Panc1 (cell line): Measurements from ENCODE around the gene CDH8.

ENCODE experiments used
- POLR2AphosphoS5 ChIP-seq: IDR thresholded peaks from 2 replicates; pipeline ENCODE4 v1.6.1; 2012; ENCODE audit warnings: mild to moderate bottlenecking, low read depth, low read length, moderate library complexity
- SIN3A ChIP-seq: IDR thresholded peaks from 2 replicates; pipeline ENCODE4 v1.6.1; 2012; ENCODE audit warnings: low read depth, mild to moderate bottlenecking, low read length, moderate library complexity, borderline replicate concordance; ENCODE audit not compliant: insufficient read depth
- TCF7L2 ChIP-seq: IDR thresholded peaks from 2 replicates; pipeline ENCODE4 v1.6.1; 2011; ENCODE audit warnings: mild to moderate bottlenecking, low read depth, low read length, inconsistent platforms
- TF ChIP-seq, protein P1 (sequence below): fragments of 450-650 bp; IDR thresholded peaks from 2 replicates; pipeline ENCODE4 v1.5.1; 2017; ENCODE audit warnings: mild to moderate bottlenecking
- TF ChIP-seq, protein P2 (sequence below), 2 experiments: IDR thresholded peaks; 2 replicates each; pipeline ENCODE4 v1.6.1; 2011 to 2012; ENCODE audit warnings: low read depth in 2 of 2, control low read depth in 1 of 2, low read length in 1 of 2, mild to moderate bottlenecking in 1 of 2, moderate library complexity in 1 of 2; ENCODE audit not compliant: insufficient read depth in 1 of 2

DNA sequence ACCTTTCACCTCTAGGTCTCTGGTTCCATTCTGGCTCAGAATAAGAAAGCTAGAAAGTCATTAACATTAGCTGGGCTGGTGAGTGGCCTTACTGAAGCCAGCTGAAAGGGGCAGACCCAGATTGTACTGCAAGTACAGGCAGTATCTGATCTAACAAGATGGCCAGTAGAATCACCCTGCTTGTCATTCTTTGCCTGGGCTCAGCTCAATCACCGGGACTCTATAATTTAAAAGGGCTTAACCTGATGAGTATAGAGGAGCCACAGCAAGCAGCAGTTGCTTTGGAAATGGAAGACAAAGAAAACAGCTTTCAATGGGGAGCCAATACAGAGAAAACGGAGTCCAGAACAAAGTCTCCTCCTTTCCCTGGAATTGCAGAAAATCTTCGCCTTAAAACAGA, 13.6 kb downstream of the CDH8 start:
- TF ChIP-seq TCF7L2 (no peak), POLR2AphosphoS5 (no peak), SIN3A (no peak)
- TF ChIP-seq, protein P1, sequence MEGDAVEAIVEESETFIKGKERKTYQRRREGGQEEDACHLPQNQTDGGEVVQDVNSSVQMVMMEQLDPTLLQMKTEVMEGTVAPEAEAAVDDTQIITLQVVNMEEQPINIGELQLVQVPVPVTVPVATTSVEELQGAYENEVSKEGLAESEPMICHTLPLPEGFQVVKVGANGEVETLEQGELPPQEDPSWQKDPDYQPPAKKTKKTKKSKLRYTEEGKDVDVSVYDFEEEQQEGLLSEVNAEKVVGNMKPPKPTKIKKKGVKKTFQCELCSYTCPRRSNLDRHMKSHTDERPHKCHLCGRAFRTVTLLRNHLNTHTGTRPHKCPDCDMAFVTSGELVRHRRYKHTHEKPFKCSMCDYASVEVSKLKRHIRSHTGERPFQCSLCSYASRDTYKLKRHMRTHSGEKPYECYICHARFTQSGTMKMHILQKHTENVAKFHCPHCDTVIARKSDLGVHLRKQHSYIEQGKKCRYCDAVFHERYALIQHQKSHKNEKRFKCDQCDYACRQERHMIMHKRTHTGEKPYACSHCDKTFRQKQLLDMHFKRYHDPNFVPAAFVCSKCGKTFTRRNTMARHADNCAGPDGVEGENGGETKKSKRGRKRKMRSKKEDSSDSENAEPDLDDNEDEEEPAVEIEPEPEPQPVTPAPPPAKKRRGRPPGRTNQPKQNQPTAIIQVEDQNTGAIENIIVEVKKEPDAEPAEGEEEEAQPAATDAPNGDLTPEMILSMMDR: no peak
- TF ChIP-seq, protein P2, sequence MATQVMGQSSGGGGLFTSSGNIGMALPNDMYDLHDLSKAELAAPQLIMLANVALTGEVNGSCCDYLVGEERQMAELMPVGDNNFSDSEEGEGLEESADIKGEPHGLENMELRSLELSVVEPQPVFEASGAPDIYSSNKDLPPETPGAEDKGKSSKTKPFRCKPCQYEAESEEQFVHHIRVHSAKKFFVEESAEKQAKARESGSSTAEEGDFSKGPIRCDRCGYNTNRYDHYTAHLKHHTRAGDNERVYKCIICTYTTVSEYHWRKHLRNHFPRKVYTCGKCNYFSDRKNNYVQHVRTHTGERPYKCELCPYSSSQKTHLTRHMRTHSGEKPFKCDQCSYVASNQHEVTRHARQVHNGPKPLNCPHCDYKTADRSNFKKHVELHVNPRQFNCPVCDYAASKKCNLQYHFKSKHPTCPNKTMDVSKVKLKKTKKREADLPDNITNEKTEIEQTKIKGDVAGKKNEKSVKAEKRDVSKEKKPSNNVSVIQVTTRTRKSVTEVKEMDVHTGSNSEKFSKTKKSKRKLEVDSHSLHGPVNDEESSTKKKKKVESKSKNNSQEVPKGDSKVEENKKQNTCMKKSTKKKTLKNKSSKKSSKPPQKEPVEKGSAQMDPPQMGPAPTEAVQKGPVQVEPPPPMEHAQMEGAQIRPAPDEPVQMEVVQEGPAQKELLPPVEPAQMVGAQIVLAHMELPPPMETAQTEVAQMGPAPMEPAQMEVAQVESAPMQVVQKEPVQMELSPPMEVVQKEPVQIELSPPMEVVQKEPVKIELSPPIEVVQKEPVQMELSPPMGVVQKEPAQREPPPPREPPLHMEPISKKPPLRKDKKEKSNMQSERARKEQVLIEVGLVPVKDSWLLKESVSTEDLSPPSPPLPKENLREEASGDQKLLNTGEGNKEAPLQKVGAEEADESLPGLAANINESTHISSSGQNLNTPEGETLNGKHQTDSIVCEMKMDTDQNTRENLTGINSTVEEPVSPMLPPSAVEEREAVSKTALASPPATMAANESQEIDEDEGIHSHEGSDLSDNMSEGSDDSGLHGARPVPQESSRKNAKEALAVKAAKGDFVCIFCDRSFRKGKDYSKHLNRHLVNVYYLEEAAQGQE (IDR thresholded peaks at IDR 0.05; ENCODE audit: insufficient read depth in 1 of 2, low read depth in 2 of 2, low read length in 1 of 2): no peak
